SJSA1 (cell line): ENCODE measurements around the gene MBOAT1. TPM values are rescaled to one million over a fixed set of nuclear protein-coding genes. Genes with fewer than 3 reads are reported as not detected.

Experiments used
- DNase-seq, 2 experiments: peaks; one replicate each; pipeline ENCODE4 v3.0.0-alpha.2; 2015 to 2020; ENCODE audit warnings: low spot score in 2 of 2, low read depth in 1 of 2
- H3K27ac ChIP-seq: fragments of 250-450 bp; sonication (Bioruptor Pico); 2 replicates; pipeline ENCODE4 v1.5.1; 2020; ENCODE audit warnings: mild to moderate bottlenecking, moderate library complexity
- H3K27me3 ChIP-seq: fragments of 250-450 bp; sonication (Bioruptor Pico); replicated peaks from 2 replicates; pipeline ENCODE4 v1.5.1; 2020; ENCODE audit warnings: mild to moderate bottlenecking, moderate library complexity
- H3K36me3 ChIP-seq: fragments of 250-450 bp; sonication (Bioruptor Pico); 2 replicates; pipeline ENCODE4 v1.5.1; 2020; ENCODE audit warnings: mild to moderate bottlenecking
- H3K4me1 ChIP-seq: fragments of 250-450 bp; sonication (Bioruptor Pico); replicated peaks from 2 replicates; pipeline ENCODE4 v1.6.1; 2021; ENCODE audit warnings: mild to moderate bottlenecking
- H3K4me3 ChIP-seq: fragments of 250-450 bp; sonication (Bioruptor Pico); 2 replicates; pipeline ENCODE4 v1.5.1; 2020; ENCODE audit warnings: mild to moderate bottlenecking
- H3K9me3 ChIP-seq: fragments of 250-450 bp; sonication (Bioruptor Pico); replicated peaks from 2 replicates; pipeline ENCODE4 v1.5.1; 2020; ENCODE audit warnings: mild to moderate bottlenecking
- total RNA-seq: library from RNA; depleted of rRNA; stranded (reverse); fragments of >200 nt; shearing (Covaris generic); gene quantifications from 2 replicates; pipeline ENCODE4 v1.2.3, GENCODE V29; 2014

The MBOAT1 gene
- total RNA-seq, 1 experiment from 2014 or later = 56.6 TPM

- Histone ChIP-seq H3K4me1 (no peaks in the 10 kb centered on the region), H3K9me3 (no peaks in the 10 kb centered on the region), H3K27me3 (no peaks in the 10 kb centered on the region), H3K36me3 (no peaks in the 10 kb centered on the region), H3K27ac (no peak overlapping the region), H3K4me3 (no peak overlapping the region)
- no peak for DNase-seq
These were observed 9.2 kb upstream of the MBOAT1 start for GRCh38 chr6:20221421-20221820.

- no peak for DNase-seq
- H3K9me3 ChIP-seq = no peaks in the 10 kb centered on the region
- no peak overlapping the region for H3K27ac ChIP-seq
- H3K4me3 ChIP-seq = no peak overlapping the region
- H3K27me3 ChIP-seq = no peaks in the 10 kb centered on the region
- no peaks in the 10 kb centered on the region for H3K4me1 ChIP-seq
- no peaks in the 10 kb centered on the region for H3K36me3 ChIP-seq
These were observed 8.1 kb upstream of the MBOAT1 start for GRCh38 chr6:20220359-20220758.

- peaks cover 9% of the 10 kb centered on the region for H3K4me1 ChIP-seq
- DNase-seq = no peak
These were observed 5.6 kb upstream of the MBOAT1 start for GRCh38 chr6:20217891-20218290.

GRCh38 chr6:20217324-20217855, 5.1 kb upstream of the MBOAT1 start:
- DNase-seq = no peak
- Histone ChIP-seq H3K27ac (no peak overlapping the region), H3K4me1 (peaks cover 10% of the 10 kb centered on the region), H3K4me3 (no peak overlapping the region), H3K27me3 (no peaks in the 10 kb centered on the region), H3K9me3 (no peaks in the 10 kb centered on the region), H3K36me3 (no peaks in the 10 kb centered on the region)

More at GRCh38 chr6:20217891-20218290, 5.6 kb upstream of the MBOAT1 start:
- no peak overlapping the region for H3K27ac ChIP-seq
- H3K27me3 ChIP-seq = no peaks in the 10 kb centered on the region
- H3K4me3 ChIP-seq = no peak overlapping the region
- H3K36me3 ChIP-seq = no peaks in the 10 kb centered on the region
- H3K9me3 ChIP-seq = no peaks in the 10 kb centered on the region

- H3K27ac ChIP-seq = no peak overlapping the region
- peaks cover 17% of the 10 kb centered on the region for H3K4me1 ChIP-seq
- DNase-seq = no peak
- no peaks in the 10 kb centered on the region for H3K9me3 ChIP-seq
- H3K36me3 ChIP-seq = peaks cover 4% of the 10 kb centered on the region; the same call in 1 of the 2 replicates
- H3K4me3 ChIP-seq = no peak overlapping the region
- H3K27me3 ChIP-seq = no peaks in the 10 kb centered on the region
These were observed 3.0 kb upstream of the MBOAT1 start for GRCh38 chr6:20215310-20215709.

GRCh38 chr6:20213271-20213798, 1.1 kb upstream of the MBOAT1 start:
- H3K36me3 ChIP-seq = peaks cover 7% of the 10 kb centered on the region
- H3K9me3 ChIP-seq = no peaks in the 10 kb centered on the region
- peaks cover 30% of the 10 kb centered on the region for H3K4me1 ChIP-seq
- H3K27me3 ChIP-seq = no peaks in the 10 kb centered on the region
- H3K4me3 ChIP-seq = peak overlapping the region; percentile 78
- DNase-seq = peak in 1 of 2 experiments; percentile 21
- peak overlapping the region; percentile 87 for H3K27ac ChIP-seq

GRCh38 chr6:20211941-20212391, 303 bp downstream of the MBOAT1 start:
- peaks cover 33% of the 10 kb centered on the region for H3K4me1 ChIP-seq
- peaks cover 14% of the 10 kb centered on the region for H3K36me3 ChIP-seq
- H3K27ac ChIP-seq = peak overlapping the region; percentile 87
- no peaks in the 10 kb centered on the region for H3K9me3 ChIP-seq
- DNase-seq = no peak
- no peaks in the 10 kb centered on the region for H3K27me3 ChIP-seq
- peak overlapping the region; percentile 78 for H3K4me3 ChIP-seq

- Histone ChIP-seq H3K27ac (peak overlapping the region; percentile 87), H3K4me3 (peak overlapping the region; percentile 78), H3K9me3 (no peaks in the 10 kb centered on the region), H3K4me1 (peaks cover 40% of the 10 kb centered on the region), H3K27me3 (no peaks in the 10 kb centered on the region), H3K36me3 (peaks cover 14% of the 10 kb centered on the region)
- peak in 1 of 2 experiments; percentile 25 for DNase-seq
These were observed 980 bp downstream of the MBOAT1 start for GRCh38 chr6:20211037-20211940.

- peaks cover 14% of the 10 kb centered on the region for H3K36me3 ChIP-seq
- H3K27ac ChIP-seq = no peak overlapping the region
- DNase-seq = no peak
- no peak overlapping the region for H3K4me3 ChIP-seq
- H3K27me3 ChIP-seq = no peaks in the 10 kb centered on the region
- peaks cover 51% of the 10 kb centered on the region for H3K4me1 ChIP-seq
- no peaks in the 10 kb centered on the region for H3K9me3 ChIP-seq
These were observed 2.1 kb downstream of the MBOAT1 start for GRCh38 chr6:20210158-20210557.

- Histone ChIP-seq H3K36me3 (peaks cover 19% of the 10 kb centered on the region), H3K4me1 (peaks cover 64% of the 10 kb centered on the region), H3K27me3 (no peaks in the 10 kb centered on the region), H3K27ac (no peak overlapping the region), H3K9me3 (no peaks in the 10 kb centered on the region), H3K4me3 (no peak overlapping the region)
- DNase-seq = no peak
These were observed 3.4 kb downstream of the MBOAT1 start for GRCh38 chr6:20208687-20209378.

- DNase-seq = no peak
- Histone ChIP-seq H3K9me3 (no peaks in the 10 kb centered on the region), H3K36me3 (peaks cover 17% of the 10 kb centered on the region), H3K27me3 (no peaks in the 10 kb centered on the region), H3K4me1 (peaks cover 72% of the 10 kb centered on the region), H3K27ac (no peak overlapping the region), H3K4me3 (no peak overlapping the region)
These were observed 5.2 kb downstream of the MBOAT1 start for GRCh38 chr6:20207088-20207418.

GRCh38 chr6:20205722-20206161, 6.5 kb downstream of the MBOAT1 start:
- peaks cover 15% of the 10 kb centered on the region for H3K36me3 ChIP-seq
- peaks cover 81% of the 10 kb centered on the region for H3K4me1 ChIP-seq
- H3K27me3 ChIP-seq = no peaks in the 10 kb centered on the region
- no peaks in the 10 kb centered on the region for H3K9me3 ChIP-seq
- no peak overlapping the region for H3K4me3 ChIP-seq
- H3K27ac ChIP-seq = peak overlapping the region; percentile 27; the same call in 1 of the 2 replicates
- peak in 1 of 2 experiments; percentile 15 for DNase-seq

- no peak for DNase-seq
- H3K27me3 ChIP-seq = no peaks in the 10 kb centered on the region
- H3K4me1 ChIP-seq = peaks cover 74% of the 10 kb centered on the region
- H3K27ac ChIP-seq = peak overlapping the region; percentile 84
- H3K4me3 ChIP-seq = no peak overlapping the region
- H3K9me3 ChIP-seq = no peaks in the 10 kb centered on the region
- peaks cover 15% of the 10 kb centered on the region for H3K36me3 ChIP-seq
These were observed 7.8 kb downstream of the MBOAT1 start for GRCh38 chr6:20204512-20204894.
